H1 (cell line): ENCODE results near the gene EML5.

ENCODE experiments used
- CEBPB ChIP-seq: IDR thresholded peaks from 2 replicates; pipeline ENCODE4 v1.6.1; 2012; ENCODE audit warnings: low read depth, low read length
- EGR1 ChIP-seq: IDR thresholded peaks from 2 replicates; pipeline ENCODE4 v1.6.1; 2011; ENCODE audit warnings: low read depth, low read length, borderline replicate concordance
- EP300 ChIP-seq, 2 experiments: IDR thresholded peaks; 1 replicate in 1 of 2; 2 replicates in 1 of 2; pipeline ENCODE4 v1.6.1; 2011 to 2012; ENCODE audit warnings: low read depth in 2 of 2, low read length in 2 of 2, mild to moderate bottlenecking in 2 of 2, borderline replicate concordance in 1 of 2, inconsistent platforms in 1 of 2, moderate library complexity in 1 of 2
- SAP30 ChIP-seq: fragments of 300-600 bp; sonication (generic); IDR thresholded peaks from 2 replicates; pipeline ENCODE4 v1.7.1; 2012; ENCODE audit warnings: low read length, moderate library complexity, mild to moderate bottlenecking, inconsistent platforms; ENCODE audit not compliant: insufficient read depth, insufficient replicate concordance
- SIN3A ChIP-seq, 2 experiments: IDR thresholded peaks in 1 of 2; conservative IDR thresholded peaks in 1 of 2; 2 replicates each; pipeline ENCODE4 v1.6.1; 2011 to 2012; ENCODE audit warnings: low read length in 2 of 2, improper control_type of control experiment in 1 of 2, low read depth in 1 of 2, mild to moderate bottlenecking in 1 of 2
- TAF7 ChIP-seq: optimal IDR thresholded peaks from 2 replicates; pipeline ENCODE3; 2011; ENCODE audit warnings: low read depth, mild to moderate bottlenecking, inconsistent platforms, low read length, moderate library complexity, borderline replicate concordance
- TF ChIP-seq, protein P1 (sequence below), 3 experiments: IDR thresholded peaks; 1 replicate in 2 of 3; 2 replicates in 1 of 3; pipeline versions ENCODE4 v1.5.1 to v1.6.1; 2011; ENCODE audit warnings: low read length in 3 of 3, mild to moderate bottlenecking in 3 of 3, inconsistent platforms in 2 of 3, low read depth in 1 of 3, moderate library complexity in 1 of 3; ENCODE audit not compliant: insufficient read depth in 1 of 3; ENCODE audit errors: control extremely low read depth in 1 of 3

DNA sequence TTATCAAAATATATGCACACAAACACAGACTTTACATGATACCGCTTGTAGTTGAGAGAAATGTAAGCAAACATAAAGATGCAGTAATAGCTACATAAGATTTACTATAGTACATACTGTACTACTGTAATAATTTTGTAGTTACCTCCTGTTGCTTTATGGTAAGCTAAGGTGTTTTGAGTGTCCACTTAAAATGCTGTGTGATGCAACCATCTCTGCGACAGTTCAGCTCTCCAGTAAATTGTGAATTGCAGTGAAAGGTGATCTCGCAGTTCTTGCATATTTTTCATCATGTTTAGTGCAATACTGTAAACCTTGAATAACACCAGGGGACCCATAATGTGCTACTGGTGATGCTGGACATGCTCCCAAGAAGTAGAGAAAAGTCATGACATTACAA is 208.3 kb downstream of the EML5 start:
- TF ChIP-seq, protein P1, sequence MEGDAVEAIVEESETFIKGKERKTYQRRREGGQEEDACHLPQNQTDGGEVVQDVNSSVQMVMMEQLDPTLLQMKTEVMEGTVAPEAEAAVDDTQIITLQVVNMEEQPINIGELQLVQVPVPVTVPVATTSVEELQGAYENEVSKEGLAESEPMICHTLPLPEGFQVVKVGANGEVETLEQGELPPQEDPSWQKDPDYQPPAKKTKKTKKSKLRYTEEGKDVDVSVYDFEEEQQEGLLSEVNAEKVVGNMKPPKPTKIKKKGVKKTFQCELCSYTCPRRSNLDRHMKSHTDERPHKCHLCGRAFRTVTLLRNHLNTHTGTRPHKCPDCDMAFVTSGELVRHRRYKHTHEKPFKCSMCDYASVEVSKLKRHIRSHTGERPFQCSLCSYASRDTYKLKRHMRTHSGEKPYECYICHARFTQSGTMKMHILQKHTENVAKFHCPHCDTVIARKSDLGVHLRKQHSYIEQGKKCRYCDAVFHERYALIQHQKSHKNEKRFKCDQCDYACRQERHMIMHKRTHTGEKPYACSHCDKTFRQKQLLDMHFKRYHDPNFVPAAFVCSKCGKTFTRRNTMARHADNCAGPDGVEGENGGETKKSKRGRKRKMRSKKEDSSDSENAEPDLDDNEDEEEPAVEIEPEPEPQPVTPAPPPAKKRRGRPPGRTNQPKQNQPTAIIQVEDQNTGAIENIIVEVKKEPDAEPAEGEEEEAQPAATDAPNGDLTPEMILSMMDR (IDR thresholded peaks at IDR 0.05; ENCODE audit: control extremely low read depth in 1 of 3, insufficient read depth in 1 of 3, low read depth in 1 of 3, low read length in 3 of 3), result no peak
- TF ChIP-seq SIN3A (conservative IDR thresholded peaks at IDR 0.05 in 1 of 2, IDR thresholded peaks at IDR 0.05 in 1 of 2; ENCODE audit: low read depth in 1 of 2, low read length in 2 of 2) (no peak), EGR1 (no peak), CEBPB (no peak), TAF7 (no peak), EP300 (IDR thresholded peaks at IDR 0.05; ENCODE audit: borderline replicate concordance in 1 of 2, low read depth in 2 of 2, low read length in 2 of 2) (no peak), SAP30 (no peak)
